IPS DF 4.7 (cell line): ENCODE data around the gene HOXA9.

ENCODE experiments used
- DNase-seq: peaks from one replicate; pipeline ENCODE4 v3.0.0-alpha.2; 2013; ENCODE audit warnings: low spot score; ENCODE audit errors: extremely low read depth

The HOXA9 gene

DNA sequence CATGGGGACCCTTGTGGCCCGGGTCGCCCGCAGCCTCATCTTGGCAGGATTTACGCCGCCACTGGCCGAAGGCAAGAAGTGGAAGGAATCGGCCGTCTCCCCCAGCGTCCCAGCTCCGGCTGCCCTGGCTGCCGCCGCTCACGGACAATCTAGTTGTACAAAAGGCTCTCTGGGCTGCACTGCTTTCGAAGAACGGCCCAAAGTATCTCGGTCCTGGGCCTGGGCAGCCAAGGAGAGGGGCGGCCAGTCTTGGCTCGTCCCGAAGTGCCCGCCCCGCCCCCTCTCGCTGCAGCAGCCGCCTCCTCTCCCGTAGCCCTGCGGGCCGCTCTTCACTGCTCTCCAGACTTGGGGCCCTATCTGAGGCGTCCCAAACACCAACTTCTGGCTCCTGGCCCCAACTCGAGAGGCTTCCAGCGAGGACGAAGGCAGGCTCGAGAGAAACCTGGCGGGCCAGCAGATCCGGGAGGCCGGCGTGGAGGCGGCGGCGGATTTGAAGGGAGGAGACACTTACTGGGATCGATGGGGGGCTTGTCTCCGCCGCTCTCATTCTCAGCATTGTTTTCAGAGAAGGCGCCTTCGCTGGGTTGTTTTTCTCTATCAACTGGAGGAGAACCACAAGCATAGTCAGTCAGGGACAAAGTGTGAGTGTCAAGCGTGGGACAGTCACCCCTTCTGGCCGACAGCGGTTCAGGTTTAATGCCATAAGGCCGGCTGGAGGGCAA is 809 bp downstream of the HOXA9 start:
- DNase-seq = no peak

DNA sequence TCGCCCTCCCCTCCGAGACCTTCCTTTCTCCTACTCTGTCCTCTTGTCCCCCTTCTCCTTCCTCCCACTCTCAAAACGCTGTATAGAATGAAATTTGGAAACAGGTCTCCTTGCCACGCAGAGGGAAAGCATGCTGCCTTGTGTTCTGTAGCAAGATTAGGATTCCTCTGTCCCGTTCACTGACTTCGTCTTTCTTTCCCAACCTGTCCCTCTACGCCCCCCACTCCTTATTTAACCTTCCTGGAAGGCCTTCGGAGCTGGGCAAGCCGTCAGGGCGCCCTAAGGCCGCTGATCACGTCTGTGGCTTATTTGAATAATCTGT is 1.3 kb downstream of the HOXA9 start:
- DNase-seq = no peak

DNA sequence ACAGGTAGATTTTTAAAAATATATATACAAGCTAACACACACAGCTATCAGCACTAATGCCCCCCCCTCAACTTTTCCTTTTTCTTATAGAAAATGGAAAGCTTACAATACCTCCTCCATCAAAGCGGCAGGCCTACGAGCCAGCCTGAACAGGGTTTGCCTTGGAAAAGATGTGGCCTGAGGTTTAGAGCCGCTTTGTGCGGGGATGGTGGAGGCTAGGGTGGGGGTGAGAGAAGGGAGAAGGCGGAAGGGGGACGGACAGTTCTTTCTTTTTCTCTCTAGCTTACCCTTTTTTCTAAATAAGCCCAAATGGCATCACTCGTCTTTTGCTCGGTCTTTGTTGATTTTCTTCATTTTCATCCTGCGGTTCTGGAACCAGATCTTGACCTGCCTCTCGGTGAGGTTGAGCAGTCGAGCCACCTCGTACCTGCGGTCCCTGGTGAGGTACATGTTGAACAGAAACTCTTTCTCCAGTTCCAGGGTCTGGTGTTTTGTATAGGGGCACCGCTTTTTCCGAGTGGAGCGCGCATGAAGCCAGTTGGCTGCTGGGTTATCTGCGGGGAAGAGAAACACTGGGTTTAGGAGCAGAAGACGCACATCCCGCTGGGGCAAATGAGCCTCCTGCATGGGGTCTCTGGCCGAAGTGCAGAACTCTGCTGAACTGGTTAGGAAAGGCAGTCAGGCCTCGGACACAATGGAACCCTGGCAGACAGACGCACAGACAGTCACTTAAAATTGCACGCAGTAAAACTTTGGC is 1.9 kb downstream of the HOXA9 start:
- no peak for DNase-seq

DNA sequence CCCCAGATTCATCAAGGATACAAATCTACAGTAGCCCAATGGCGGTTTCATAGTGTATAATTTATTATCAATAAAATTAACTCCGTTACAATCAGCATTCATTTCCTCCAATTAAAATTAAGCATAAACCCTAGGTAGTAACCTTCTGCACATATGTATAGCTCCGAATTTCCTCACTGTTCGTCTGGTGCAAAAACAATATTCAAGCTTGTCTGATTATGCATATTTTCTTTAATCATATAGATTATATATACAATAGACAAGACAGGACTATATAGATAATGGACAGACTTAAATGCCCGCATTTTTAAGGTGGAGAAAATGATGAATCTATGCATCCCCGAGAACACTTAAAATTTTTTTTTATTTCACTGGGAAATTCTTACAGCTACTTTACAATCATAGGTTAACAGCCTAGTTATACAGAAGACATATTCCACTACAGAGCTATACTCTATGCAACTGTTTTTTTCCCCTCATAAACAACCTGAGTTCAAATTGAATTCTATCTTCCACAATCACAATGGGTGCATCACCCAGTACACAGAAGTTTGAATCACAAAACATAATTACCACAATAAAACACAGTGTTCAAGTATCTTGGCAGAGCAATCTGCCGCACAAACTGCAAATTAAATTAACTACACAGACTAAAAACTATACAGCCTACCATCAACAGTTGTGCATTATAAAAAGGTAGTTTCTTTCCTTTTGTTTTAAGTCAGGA is 2.6 kb downstream of the HOXA9 start:
- DNase-seq = no peak

DNA sequence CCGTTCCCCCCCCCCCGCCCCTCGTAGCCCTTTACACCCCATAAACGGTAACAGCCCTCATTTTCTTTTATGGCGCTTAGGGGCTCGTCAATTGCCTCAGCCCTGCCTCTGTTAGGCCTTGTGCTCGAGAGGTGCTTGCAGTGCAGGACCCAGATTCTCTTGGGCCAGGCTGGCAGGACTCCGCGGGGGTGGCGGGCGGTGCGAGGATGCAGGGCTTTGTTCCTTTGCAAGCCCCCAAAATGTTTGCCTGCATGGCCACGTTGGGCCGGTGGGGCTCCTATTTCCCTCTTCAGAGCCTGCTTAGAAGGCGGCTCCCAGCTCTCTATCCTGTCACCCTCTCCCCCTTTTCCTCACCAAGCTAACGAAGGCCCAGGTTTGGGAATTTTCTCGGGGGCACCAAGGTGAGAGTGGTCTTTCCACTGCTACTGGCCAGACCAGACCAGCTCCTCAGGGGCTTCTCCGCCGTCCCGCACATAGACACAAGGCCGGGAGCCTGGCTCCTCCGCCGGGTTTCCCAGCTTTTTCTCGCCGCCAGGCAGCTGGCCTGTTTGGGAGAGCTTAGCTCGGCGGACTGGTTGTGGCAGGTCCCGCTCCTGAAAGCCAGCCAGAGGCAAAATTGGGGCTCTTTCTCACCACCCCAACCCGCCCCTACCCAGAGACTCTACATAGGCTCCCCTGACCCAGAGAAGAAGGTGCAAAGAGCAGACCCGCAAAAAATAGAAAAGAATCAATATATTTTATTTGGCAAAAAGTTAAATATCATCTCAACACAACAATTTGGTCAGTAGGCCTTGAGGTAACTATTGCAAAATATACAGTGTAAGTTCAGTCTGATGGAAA is 3.4 kb downstream of the HOXA9 start:
- DNase-seq = no peak

DNA sequence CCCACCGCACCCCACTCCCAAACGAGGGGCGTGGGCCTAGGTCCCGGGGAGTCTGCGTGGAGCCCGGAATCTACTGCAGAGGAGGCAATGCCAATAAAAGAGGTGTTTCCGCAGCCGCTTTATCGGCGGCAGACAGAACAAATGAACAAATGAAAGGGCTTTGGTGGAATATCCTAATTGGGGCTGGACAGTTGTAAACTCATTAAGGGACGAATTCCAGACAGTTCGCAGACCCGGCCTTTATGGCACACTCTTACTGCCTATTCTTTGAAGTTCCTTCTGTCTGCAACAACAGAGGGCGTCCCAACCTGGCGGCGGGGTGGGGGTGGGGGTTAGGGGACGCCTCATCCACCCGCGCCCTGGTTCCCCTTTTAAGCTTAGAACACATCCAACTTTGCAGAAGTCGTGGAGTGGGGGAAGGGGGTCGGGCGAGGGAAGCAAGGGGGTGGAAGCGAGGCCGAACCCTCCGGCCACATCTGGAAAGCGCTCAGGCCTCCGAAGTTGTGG is 4.1 kb downstream of the HOXA9 start:
- no peak for DNase-seq

DNA sequence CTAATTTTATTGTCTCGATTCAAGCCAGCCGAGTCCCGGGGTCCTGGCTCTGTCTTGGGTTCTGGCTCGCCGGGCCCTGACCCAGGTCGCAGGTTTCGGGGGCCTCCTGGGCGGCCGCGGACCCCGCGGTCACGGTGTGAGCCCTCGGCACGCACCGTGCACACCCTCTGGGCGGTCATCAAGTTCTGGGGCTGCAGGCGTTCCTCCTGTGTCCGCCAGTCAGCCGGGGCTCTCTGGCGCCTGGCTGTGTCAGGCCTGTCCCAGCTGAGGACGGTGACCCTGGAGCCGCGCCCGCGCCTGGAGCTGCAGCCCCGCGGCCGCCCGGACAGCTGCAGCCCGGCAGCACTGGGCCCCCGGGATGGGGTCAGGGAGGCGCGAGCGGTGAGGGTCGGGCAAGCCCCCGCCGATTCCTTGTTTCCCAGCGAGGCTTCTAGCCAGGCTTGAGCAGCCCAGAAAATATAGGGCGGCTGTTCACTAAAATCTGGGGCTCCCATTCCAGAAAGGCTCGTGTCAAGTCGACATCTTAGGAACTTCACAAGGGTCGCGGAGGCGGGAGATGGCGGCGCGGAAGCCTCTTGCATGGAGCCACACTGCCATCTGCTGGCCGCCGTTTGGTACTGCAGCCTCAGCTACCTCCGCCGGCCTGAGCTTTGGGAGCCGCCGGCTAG is 4.7 kb downstream of the HOXA9 start:
- no peak for DNase-seq

DNA sequence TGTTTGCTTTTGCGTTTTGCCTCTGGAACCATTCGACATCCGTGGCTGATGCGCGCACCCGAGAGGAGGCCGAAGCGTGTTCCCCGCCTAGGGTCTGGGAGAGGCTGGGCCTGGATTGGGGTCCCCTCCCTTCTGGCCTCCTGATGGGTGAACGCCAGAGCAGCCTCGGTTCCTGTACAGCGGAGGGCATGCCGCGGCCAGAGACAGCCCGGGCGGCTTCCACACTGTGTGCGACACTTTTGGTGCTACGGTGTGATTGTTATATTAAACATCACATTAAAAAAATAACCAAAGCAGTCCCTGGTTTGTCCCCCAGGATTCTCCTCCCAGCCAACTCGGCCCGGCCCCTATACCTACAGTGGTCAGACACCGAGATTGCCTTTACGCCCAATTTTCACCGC is 5.2 kb downstream of the HOXA9 start:
- no peak for DNase-seq

DNA sequence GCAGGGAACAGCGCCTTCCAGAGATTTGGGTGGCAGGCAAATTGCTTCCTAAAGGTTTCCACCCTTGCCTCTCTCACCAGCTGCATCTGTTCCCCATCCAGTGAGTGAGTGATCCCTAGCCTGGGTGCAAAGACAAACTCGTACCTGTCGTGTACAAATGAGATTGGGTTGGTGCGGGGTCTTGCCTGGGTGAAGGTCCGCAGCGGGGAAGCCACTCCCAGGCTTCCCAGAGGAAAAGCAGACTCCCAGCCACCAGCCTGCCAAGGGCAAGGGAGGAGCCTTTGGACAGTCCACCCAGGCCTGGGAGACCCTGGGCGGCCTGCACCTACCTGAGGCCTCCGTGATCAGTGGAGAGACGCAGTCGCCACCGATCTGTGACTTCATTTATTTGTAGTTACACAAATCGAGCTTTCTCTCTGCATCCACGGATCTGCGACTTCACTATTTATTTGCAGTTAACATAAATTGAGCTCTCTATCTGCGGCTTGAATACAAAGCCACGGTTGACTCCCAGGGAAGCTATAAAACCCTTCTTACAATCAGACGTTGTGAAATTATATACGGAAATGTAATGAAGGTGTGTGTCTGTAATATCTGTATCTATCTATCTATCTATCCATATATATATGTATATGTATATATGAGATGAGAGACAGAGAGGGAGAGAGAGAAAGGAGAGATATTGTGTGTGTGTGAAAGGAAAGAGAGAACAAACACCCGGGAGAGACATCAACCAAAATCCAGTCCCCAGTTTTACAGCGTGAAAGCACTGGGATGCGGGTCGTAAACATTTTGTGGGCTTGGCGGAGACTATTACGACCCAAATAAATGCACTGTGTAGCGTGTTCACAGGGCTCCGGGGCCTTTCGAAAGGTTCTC is 5.8 kb downstream of the HOXA9 start:
- DNase-seq = no peak

DNA sequence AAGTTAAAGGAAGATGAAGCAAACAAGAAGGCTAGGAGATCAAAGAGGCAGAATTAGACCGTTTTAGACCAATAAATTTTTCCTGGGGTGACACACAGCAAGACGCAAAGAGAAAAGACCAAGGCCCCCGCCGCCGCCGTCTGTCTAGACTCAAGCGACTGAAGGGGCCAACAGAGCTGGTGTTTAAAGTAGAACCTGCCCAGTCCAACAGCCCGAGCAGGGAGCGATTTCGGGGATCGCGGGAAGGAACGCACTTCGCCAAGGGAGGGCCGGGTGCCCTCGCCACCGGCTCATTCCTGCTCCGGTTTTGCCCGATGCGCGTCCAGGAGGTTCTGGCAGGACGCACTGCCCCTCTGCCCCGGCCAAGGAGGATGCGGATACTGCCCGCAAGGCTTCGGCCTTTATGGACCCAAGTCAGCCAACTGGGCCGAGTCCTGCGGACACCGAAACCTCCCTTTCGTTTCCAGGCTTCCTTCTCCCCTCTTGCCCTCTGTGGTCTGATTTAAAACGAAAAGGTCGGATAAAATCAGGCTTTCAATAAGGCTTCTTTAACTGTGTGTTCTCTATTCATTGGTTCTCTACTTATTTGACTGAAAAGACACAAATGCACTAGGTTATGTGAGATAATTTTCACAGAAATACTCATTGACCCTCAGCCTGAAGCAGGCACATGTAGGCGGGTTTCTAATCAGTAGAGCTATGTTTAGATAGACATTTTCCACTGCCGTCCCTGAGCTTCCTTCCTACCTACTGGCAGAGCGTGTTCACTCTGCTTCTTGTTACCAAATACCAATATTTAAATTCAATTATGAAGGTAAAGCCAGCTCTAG is 6.7 kb downstream of the HOXA9 start:
- DNase-seq = no peak

DNA sequence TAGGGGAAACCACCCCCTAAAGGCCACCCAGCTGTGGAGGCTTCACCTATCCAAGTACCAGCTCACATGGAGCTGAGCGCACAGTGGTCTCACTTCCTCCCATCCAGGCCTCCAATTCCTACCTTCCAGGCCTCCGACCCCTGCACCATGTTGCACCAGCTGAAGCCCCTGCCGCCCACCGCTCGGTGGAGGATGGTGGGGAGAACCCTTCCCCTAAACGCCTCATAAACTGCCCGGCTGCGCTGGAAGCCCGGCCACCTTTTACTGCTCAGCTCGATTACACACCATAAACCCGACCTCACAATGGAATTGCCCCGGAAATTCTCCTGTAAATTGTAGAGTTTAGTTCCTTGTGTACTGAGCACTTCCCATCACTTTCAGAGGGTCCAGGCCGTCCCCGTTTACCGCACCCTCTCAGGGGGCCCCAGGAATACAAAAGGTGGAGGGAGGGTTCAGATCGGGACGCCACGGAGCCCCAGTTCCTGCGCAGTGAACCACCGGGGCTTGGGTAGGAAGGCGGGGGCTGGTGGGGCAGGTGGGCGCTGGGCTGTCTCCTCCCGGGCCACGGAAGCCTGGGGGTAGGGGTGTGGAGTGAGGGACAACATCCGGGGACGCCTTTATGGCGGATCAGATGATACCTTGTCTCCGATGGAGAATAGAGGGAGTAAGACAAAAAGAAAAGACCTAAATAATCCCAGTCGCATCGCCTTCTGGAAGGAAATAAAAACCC is 7.5 kb downstream of the HOXA9 start:
- DNase-seq = no peak

DNA sequence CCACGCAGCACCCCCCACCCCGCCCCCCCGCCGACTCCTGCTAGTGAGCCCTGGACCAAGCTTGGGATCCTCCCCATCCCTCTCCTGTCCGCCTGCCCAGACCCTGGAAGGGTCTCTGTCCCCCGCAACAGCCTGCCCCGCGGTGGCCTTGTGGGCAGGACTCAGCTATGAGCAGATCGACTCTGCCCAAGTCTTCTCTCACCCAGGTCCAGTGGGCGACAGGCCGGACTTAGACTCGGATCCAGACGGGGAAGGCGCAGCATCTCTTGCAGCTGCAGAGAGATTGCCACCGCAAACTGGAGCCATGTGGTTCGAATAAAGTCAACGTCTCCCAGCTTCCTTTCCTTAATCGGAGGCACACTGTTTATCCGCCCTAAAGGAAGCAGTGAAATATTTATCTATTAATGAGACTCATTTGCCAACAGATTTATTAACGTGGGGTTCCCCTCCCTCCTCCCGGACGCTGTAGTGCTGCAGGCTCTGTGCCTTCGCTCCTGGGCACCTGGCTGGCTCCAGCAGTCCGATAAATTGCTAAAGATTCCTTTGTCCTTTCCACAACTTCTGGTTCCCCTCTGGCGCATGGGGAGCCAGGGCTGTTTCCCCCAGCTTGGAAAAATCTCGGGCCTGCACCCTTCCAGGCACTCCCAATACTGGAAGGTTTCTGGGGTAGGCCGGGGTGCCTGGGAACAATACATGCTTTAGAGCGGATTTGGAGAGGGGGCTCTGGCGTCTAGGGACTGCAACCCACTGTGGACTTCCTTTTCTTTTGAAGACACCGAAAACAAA is 8.2 kb downstream of the HOXA9 start:
- DNase-seq = no peak

DNA sequence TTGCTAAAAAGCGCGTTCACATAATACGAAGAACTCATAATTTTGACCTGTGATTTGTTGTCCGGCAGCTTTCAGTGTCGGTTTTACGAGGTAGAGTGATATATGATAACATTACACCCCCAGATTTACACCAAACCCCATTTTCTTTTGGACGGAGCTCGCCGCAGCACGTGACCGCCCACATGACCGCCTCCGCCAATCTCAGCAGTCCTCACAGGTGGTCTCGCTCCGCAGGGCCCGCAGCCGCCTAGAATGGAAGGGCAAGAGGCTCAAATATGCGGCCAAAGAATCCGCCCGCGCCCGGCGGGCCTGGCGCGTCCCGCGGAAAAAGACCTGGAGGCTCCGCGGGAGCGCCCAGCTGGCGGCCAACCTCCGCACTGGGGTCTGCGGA is 8.8 kb downstream of the HOXA9 start, which contains the start of gene HOXA7:
HOXA7 (minus strand) TSS at position 168 of the 391 bp plus-strand sequence; CDS start at position 38, 130 bp downstream.
- no peak for DNase-seq

DNA sequence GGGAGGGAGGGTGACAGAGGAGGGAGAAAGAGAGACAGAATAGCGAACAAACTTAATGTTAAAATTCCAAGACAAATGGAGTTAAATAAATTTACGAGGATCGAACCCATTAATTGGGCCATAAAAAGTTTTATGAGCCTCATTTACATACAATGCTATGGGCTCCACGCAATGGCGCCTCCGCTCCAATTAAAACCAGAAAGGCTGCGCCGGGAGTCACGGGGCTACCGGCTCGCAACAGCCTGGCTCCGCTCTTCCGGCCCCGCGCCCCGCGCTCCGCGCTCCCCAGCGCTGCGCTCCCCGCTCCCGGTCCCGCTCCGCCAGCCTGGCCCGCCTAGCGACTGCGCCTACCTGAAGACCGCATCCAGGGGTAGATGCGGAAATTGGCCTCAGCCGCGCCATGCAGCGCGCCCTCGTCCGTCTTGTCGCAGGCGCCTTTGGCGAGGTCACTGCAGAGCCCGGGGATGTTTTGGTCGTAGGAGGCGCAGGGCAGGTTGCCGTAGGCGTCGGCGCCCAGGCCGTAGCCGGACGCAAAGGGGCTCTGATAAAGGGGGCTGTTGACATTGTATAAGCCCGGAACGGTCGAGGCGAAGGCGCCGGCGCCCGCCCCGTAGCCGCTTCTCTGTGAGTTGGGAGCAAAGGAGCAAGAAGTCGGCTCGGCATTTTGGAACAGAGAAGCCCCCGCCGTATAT is 9.4 kb downstream of the HOXA9 start:
- no peak for DNase-seq

DNA sequence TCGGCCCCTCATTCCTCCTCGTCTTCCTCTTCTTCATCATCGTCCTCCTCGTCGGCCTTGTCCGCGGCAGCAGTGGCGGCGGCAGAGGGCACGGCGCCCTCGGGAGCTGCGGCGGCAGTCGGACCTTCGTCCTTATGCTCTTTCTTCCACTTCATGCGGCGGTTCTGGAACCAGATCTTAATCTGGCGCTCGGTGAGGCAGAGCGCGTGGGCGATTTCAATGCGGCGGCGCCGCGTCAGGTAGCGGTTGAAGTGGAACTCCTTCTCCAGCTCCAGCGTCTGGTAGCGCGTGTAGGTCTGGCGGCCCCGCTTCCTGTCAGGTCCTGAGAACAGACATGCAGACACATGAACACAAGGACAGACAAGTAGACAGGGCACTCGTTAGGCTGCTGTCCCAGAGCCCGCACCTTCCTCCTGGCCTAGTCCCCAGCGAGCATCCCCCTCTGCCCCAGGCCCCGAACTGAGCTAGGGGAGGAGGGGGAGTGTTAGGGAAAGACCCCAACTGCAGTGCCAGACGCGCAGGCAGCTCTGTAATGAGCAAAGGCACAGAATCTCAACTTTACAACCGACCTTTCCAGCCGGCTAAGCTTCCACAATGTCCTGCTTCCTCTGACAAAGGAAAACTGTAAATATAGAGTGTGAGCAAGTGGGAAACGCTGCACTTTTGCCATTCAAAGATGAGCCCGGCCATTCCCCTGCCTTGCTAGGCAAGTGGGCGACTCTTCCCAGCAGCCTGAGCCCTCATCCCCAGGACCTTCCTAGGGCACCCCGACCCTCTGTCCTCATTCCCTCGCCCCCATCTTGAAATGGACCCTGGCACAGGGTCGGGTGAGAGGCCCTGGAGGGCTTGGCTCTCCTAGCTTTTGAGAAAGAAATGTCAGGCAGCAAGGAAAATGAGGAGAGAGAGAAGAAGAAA is 10.2 kb downstream of the HOXA9 start:
- DNase-seq = no peak

DNA sequence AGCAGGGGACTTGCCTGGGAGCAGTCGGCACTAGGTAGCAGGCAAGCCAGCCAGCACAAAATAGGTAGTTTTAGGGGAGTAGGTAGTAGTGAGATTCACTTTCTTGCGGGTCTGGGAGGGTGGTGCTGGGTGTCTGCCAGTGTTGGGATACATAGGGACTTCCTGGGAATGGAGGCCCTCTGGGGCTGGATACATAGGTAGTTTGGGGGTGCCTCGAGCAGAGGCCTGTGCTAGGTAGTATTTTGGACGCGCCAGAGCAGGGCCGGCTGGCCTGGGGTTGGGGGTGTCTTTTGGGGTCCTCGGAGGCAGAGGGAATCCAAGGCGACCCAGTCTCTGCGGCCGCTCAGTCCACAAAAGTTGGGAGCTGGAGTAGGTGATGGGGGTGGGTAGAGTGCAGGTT is 11.0 kb downstream of the HOXA9 start:
- DNase-seq = no peak
